KOPT-K1 (cell line): ENCODE measurements around the gene MTRF1.
"Not testable (repeated sequence)": the region's sequence is repeated elsewhere in the genome, so short reads cannot be mapped to it uniquely, and the experiment has no call there.

Experiments
- H3K27ac ChIP-seq: fragments of 200-600 bp; sonication (generic); 2 replicates; pipeline ENCODE4 v1.5.1; 2016; ENCODE audit warnings: antibody characterized with exemption, mild to moderate bottlenecking, low read depth, low read length; ENCODE audit not compliant: poor library complexity, severe bottlenecking
- H3K36me3 ChIP-seq: fragments of 200-600 bp; sonication (generic); 2 replicates; pipeline ENCODE4 v1.5.1; 2017; ENCODE audit warnings: antibody characterized with exemption, mild to moderate bottlenecking, low read length, moderate library complexity; ENCODE audit not compliant: insufficient read depth
- H3K9me3 ChIP-seq: fragments of 200-600 bp; sonication (generic); 2 replicates; pipeline ENCODE4 v1.5.1; 2017; ENCODE audit warnings: antibody characterized with exemption, low read length, mild to moderate bottlenecking; ENCODE audit not compliant: insufficient read depth, poor library complexity, severe bottlenecking

The MTRF1 gene

GRCh38 chr13:41293272-41293671 is 29.9 kb upstream of the MTRF1 start:
- no peaks in the 10 kb centered on the region for H3K36me3 ChIP-seq
- H3K9me3 ChIP-seq: no peaks in the 10 kb centered on the region
- H3K27ac ChIP-seq: no peak overlapping the region

GRCh38 chr13:41291246-41291645 is 27.9 kb upstream of the MTRF1 start:
- Histone ChIP-seq H3K9me3 (no peaks in the 10 kb centered on the region), H3K27ac (no peak overlapping the region), H3K36me3 (no peaks in the 10 kb centered on the region)

DNA sequence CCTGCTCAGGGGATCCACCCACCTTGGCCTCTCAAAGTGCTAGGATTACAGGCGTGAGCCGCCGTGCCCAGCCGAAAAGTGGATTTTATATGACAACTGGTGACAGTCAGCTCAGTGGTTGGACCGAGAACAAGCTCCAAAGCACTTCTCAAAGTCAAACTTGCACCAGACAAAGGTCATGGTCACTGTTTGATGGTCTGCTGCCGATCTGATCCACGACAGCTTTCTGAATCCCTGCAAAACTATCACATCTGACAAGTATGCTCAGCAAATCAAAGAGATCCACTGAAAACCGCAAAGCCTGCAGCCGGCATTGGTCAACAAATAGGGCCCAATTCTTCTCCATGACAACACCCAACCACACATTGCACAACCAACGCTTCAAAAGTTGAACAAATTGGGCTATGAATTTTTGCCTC is 26.1 kb upstream of the MTRF1 start:
- no peaks in the 10 kb centered on the region for H3K36me3 ChIP-seq
- H3K9me3 ChIP-seq: no peaks in the 10 kb centered on the region
- no peak overlapping the region for H3K27ac ChIP-seq

GRCh38 chr13:41286370-41286769 is 23.0 kb upstream of the MTRF1 start:
- Histone ChIP-seq H3K9me3 (no peaks in the 10 kb centered on the region), H3K36me3 (no peaks in the 10 kb centered on the region), H3K27ac (no peak overlapping the region)

- Histone ChIP-seq H3K36me3 (no peaks in the 10 kb centered on the region), H3K27ac (no peak overlapping the region), H3K9me3 (no peaks in the 10 kb centered on the region)
Measured at GRCh38 chr13:41284512-41285288, 21.3 kb upstream of the MTRF1 start.

DNA sequence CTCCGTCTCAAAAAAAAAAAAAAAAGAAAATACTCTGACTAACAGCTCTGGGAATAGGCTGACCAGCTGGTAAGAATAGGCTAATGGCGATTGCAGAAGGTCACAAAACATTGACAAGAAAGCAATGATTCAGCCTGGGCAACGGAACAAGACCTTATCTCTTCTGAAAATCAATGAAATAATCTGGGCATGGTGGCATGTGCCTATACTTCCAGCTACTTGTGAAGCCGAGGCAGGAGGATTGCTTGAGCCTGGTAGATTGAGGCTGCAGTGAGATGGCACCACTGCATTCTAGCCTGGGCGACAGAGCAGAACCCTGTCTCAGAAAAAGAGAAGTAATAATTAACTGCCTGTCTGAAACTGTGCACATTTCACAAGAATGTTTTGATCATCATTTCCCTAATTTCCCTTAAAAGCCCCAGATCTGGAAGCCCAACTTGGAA is 18.8 kb upstream of the MTRF1 start:
- Histone ChIP-seq H3K9me3 (no peaks in the 10 kb centered on the region), H3K36me3 (no peaks in the 10 kb centered on the region), H3K27ac (no peak overlapping the region)

- not testable (repeated sequence) for H3K27ac ChIP-seq, H3K36me3 ChIP-seq, H3K9me3 ChIP-seq
Measured at GRCh38 chr13:41279156-41279555, 15.8 kb upstream of the MTRF1 start.

DNA sequence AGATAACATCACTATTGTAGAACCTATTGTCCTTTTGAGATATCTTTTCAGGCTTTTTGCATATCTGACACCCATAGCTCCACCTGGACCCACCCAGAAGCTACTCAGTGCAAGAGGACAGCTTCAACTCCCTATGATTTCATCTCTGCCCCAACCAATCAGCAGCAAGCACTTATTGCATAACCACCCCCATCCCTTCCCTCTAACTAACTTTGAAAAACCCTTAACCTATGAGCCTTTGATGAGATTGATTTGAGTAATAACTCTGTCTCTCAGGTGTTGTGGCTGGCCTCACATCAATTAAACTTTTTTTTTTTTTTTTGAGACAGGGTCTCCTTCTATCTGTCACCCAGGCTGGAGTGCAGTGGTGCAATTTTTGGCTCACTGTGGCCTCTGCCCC is 13.4 kb upstream of the MTRF1 start:
- H3K27ac ChIP-seq: no peak overlapping the region
- peaks cover under 1% of the 10 kb centered on the region for H3K9me3 ChIP-seq
- H3K36me3 ChIP-seq: no peaks in the 10 kb centered on the region

- Histone ChIP-seq H3K9me3 (peaks cover 20% of the 10 kb centered on the region), H3K27ac (no peak overlapping the region), H3K36me3 (no peaks in the 10 kb centered on the region)
Measured at GRCh38 chr13:41274881-41275280, 11.5 kb upstream of the MTRF1 start.

GRCh38 chr13:41273831-41274441 is 10.6 kb upstream of the MTRF1 start:
- Histone ChIP-seq H3K9me3 (peaks cover 29% of the 10 kb centered on the region), H3K36me3 (no peaks in the 10 kb centered on the region), H3K27ac (no peak overlapping the region)

DNA sequence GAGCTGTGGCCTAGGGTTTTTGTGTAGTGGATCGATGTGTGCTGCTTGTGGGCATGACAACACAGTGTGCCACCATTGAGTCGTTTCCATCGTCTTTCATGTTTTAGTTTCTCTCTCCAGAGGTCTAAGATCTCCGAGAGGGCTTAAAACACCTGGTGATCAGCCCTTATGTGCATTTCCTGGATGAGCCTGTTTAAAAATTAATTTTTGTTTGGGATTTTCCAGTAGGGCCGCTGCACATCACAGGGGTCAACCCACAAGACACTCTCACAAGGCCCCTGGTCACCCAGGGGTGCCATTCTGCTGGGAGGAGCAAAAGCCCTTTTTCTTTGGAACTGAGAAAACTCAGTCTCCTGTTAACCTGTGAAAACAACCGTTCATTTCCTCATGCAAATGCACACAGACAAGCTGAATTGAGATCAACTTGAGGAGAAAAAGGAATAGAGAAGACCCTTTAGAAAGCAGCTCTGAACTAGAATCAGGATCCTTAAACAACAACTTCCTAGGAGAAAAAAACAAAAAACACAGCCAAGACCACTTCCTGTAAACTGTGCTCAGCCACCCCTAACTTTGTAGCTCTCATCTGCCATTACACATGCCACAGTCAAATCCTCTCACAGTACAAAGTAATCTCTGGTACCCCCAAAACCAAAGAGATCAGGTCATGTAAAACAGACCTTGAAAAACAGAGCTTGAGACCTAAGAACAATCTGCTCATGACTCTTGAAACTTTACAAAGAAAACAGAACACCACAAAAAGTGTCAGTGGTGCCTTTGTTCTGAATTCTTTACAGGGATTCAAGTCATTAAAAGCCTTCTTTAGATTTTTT is 8.3 kb upstream of the MTRF1 start:
- H3K9me3 ChIP-seq: peaks cover 49% of the 10 kb centered on the region
- no peaks in the 10 kb centered on the region for H3K36me3 ChIP-seq
- H3K27ac ChIP-seq: no peak overlapping the region

DNA sequence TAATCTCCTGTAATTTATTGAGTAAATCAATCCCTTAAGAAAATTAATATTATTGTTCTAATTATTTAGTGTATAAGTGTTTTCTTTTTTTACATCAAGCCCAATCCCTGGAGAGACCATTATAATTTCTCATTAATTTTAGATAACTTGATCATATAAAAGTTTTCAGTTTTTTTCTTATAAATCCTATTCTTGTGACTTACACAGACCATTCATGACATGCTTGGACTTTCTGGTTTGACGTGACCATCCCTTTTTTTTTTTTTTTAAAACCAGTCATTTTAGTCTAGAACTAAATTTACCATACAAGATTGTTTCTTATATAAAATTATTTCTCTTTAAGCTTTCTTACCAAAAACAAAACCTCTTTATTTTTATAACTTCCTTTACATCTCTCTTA is 5.4 kb upstream of the MTRF1 start:
- peaks cover 53% of the 10 kb centered on the region for H3K9me3 ChIP-seq

GRCh38 chr13:41267106-41267505 is 3.7 kb upstream of the MTRF1 start:
- Histone ChIP-seq H3K9me3 (peaks cover 53% of the 10 kb centered on the region), H3K36me3 (no peaks in the 10 kb centered on the region), H3K27ac (no peak overlapping the region)

More for the DNA sequence above, 5.4 kb upstream of the MTRF1 start:
- no peak overlapping the region for H3K27ac ChIP-seq
- H3K36me3 ChIP-seq: no peaks in the 10 kb centered on the region

GRCh38 chr13:41259875-41260501 is 3.4 kb downstream of the MTRF1 start:
- peaks cover 60% of the 10 kb centered on the region for H3K36me3 ChIP-seq
- H3K9me3 ChIP-seq: no peaks in the 10 kb centered on the region
- H3K27ac ChIP-seq: no peak overlapping the region

DNA sequence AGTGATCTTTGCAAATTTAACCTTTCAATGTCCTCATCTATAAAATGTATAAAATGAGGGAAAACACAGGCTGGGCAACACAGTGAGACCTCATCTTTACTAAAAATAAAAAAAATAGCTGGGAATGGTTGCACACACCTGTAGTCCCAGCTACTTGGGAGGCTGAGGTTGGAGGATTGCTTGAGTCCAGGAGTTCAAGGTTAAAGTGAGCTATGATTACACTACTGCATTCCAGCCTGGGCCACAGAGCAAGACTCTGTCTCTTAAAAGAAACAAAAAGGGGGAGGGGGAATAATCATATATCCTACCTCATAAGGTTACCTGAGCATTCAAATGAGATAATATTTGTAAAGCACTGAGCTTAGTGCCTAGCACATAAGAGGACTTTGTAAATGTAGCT is 5.8 kb downstream of the MTRF1 start:
- H3K27ac ChIP-seq: no peak overlapping the region
- H3K36me3 ChIP-seq: peaks cover 84% of the 10 kb centered on the region
- no peaks in the 10 kb centered on the region for H3K9me3 ChIP-seq
